Endothelial cell of umbilical vein (primary cell): Measurements from ENCODE around the gene HHATL. TPM values are rescaled to one million over a fixed set of nuclear protein-coding genes. Genes with fewer than 3 reads are reported as not detected.

Source experiments
- BruUV-seq: library from RNA; stranded (reverse); fragments of 400-500 nt; replicated peaks from 2 replicates; lab custom pipeline; 2021; lab: Mats Ljungman, UMichigan
- CTCF ChIA-PET: fragments of 300-600, 350-600 bp; sonication (Branson Sonifier 250); formaldehyde crosslinking; loops from one replicate; lab custom pipeline; 2021; ENCODE audit warnings: antibody characterized with exemption, inconsistent platforms; lab: Charles Lee
- POLR2A ChIA-PET: fragments of 300-600, 350-600 bp; sonication (Branson Sonifier 250); formaldehyde crosslinking; loops from one replicate; lab custom pipeline; 2021; ENCODE audit warnings: antibody characterized with exemption, inconsistent platforms; lab: Charles Lee
- DNase-seq: peaks from one replicate; pipeline ENCODE4 v3.0.0-alpha.2; 2011; ENCODE audit warnings: low read depth, low spot score
- FAIRE-seq: peaks from 2 replicates; lab custom pipeline; 2011; peaks lifted over from hg19 to GRCh38; lab: Jason Lieb, UNC
- H2AFZ ChIP-seq: 2 replicates; pipeline ENCODE4 v1.6.0; 2012; ENCODE audit warnings: low read depth, low read length, control low read depth, inconsistent platforms
- H3K27ac ChIP-seq: 2 replicates; pipeline ENCODE4 v1.5.1; 2011; ENCODE audit warnings: low read depth, mild to moderate bottlenecking, control low read depth, low read length, moderate library complexity; ENCODE audit not compliant: insufficient read depth
- H3K27me3 ChIP-seq, 2 experiments: 2 replicates each; pipeline versions ENCODE4 v1.6.0 to v1.6.1; 2011; ENCODE audit warnings: low read length in 2 of 2, mixed read lengths in 1 of 2; ENCODE audit not compliant: control insufficient read depth in 2 of 2, insufficient read depth in 2 of 2
- H3K36me3 ChIP-seq, 2 experiments: 2 replicates in 1 of 2; 3 replicates in 1 of 2; pipeline ENCODE4 v1.5.1; 2011; ENCODE audit warnings: low read length in 2 of 2, mild to moderate bottlenecking in 1 of 2, moderate library complexity in 1 of 2; ENCODE audit not compliant: control insufficient read depth in 2 of 2, insufficient read depth in 2 of 2; ENCODE audit errors: extremely low read depth in 1 of 2
- H3K4me1 ChIP-seq: 3 replicates; pipeline ENCODE4 v1.5.1; 2011; ENCODE audit warnings: mild to moderate bottlenecking, low read length; ENCODE audit not compliant: control insufficient read depth, insufficient read depth; ENCODE audit errors: extremely low read depth
- H3K4me2 ChIP-seq: 2 replicates; pipeline ENCODE4 v1.6.1; 2011; ENCODE audit warnings: low read length, control low read depth, mixed read lengths; ENCODE audit not compliant: insufficient read depth
- H3K4me3 ChIP-seq, 3 experiments: fragments of 200-600 bp in 1 of 3; sonication (generic), shearing (Covaris generic) in 1 of 3; replicated peaks in 1 of 3; 2 replicates each; pipeline ENCODE4 v1.5.1; 2011 to 2016; ENCODE audit warnings: control low read depth in 3 of 3, low read length in 3 of 3, mild to moderate bottlenecking in 2 of 3, inconsistent platforms in 1 of 3, low read depth in 1 of 3, moderate library complexity in 1 of 3; ENCODE audit not compliant: insufficient read depth in 1 of 3
- H3K79me2 ChIP-seq: 2 replicates; pipeline ENCODE4 v1.6.0; 2012; ENCODE audit warnings: low read length, inconsistent platforms; ENCODE audit not compliant: control insufficient read depth, insufficient read depth
- H3K9ac ChIP-seq: replicated peaks from 2 replicates; pipeline ENCODE3; 2011; ENCODE audit warnings: low read length, control low read depth; ENCODE audit not compliant: insufficient read depth; ENCODE audit errors: extremely low read depth
- H3K9me1 ChIP-seq: replicated peaks from 3 replicates; pipeline ENCODE4 v1.6.0; 2011; ENCODE audit warnings: mild to moderate bottlenecking, low read length; ENCODE audit not compliant: control insufficient read depth, insufficient read depth; ENCODE audit errors: extremely low read depth
- H3K9me3 ChIP-seq: replicated peaks from 2 replicates; pipeline ENCODE4 v1.5.1; 2012; ENCODE audit warnings: low read length, inconsistent platforms; ENCODE audit not compliant: control insufficient read depth, insufficient read depth
- H4K20me1 ChIP-seq: replicated peaks from 2 replicates; pipeline ENCODE3; 2011; ENCODE audit warnings: mild to moderate bottlenecking, low read length; ENCODE audit not compliant: control insufficient read depth, insufficient read depth; ENCODE audit errors: extremely low read depth
- EZH2 ChIP-seq: IDR thresholded peaks from 2 replicates; pipeline ENCODE4 v1.6.1; 2012; ENCODE audit warnings: borderline replicate concordance, low read depth, mild to moderate bottlenecking, moderate library complexity, low read length, inconsistent platforms; ENCODE audit not compliant: severe bottlenecking
- FOS ChIP-seq: IDR thresholded peaks from 2 replicates; pipeline ENCODE4 v1.6.1; 2011; ENCODE audit warnings: mild to moderate bottlenecking, low read length, moderate library complexity, borderline replicate concordance; ENCODE audit not compliant: insufficient read depth
- GATA2 ChIP-seq: IDR thresholded peaks from 2 replicates; pipeline ENCODE4 v1.7.0; 2011; ENCODE audit warnings: low read depth, mild to moderate bottlenecking, moderate library complexity, mixed read lengths, low read length; ENCODE audit not compliant: insufficient read length, insufficient read depth
- JUN ChIP-seq: IDR thresholded peaks from 2 replicates; pipeline ENCODE4 v1.6.1; 2011; ENCODE audit warnings: borderline replicate concordance, low read depth; ENCODE audit not compliant: insufficient read length, insufficient read depth
- MYC ChIP-seq: IDR thresholded peaks from one replicate; pipeline ENCODE4 v1.6.1; 2011; ENCODE audit warnings: mild to moderate bottlenecking, low read depth, low read length
- POLR2A ChIP-seq: IDR thresholded peaks from 2 replicates; pipeline ENCODE4 v1.6.1; 2012; ENCODE audit warnings: low read depth, mild to moderate bottlenecking, control low read depth, low read length
- POLR2AphosphoS5 ChIP-seq: IDR thresholded peaks from 2 replicates; pipeline ENCODE4 v1.6.1; 2012; ENCODE audit warnings: low read depth, mild to moderate bottlenecking, control low read depth, low read length, moderate library complexity; ENCODE audit not compliant: insufficient read depth
- dilution Hi-C: fragments of 300-500 bp; cut with MboI; formaldehyde crosslinking; loops from one replicate; pipeline ENCODE4 v1.15.0; 2019; ENCODE audit warnings: low sequenced_read_pairs; ENCODE audit not compliant: extremely low pct_ligation_motif_present
- intact Hi-C: fragments of 100-400 bp; cut with micrococcal nuclease; formaldehyde crosslinking; loops from one replicate; pipeline ENCODE4 v1.10.0; 2022
- polyA plus RNA-seq, 4 experiments: library from polyadenylated mRNA; depleted of rRNA in 3 of 4; stranded (reverse) in 3 of 4; unstranded in 1 of 4; fragments of >200 nt; gene quantifications; 2 replicates each; pipeline versions ENCODE4 v1.2.1 to v1.2.3, GENCODE V29; 2011 to 2012; ENCODE audit warnings: missing spikeins in 1 of 4
- total RNA-seq: library from RNA; stranded (reverse); gene quantifications from 2 replicates; pipeline ENCODE4 v1.2.3, GENCODE V29; 2021
- TF ChIP-seq, protein P1 (sequence below): IDR thresholded peaks from 2 replicates; pipeline ENCODE4 v1.6.1; 2011; ENCODE audit not compliant: insufficient read depth, insufficient read length
- TF ChIP-seq, protein P2 (sequence below), 2 donors: IDR thresholded peaks; 1 replicate in 1 of 2; 2 replicates in 1 of 2; pipeline ENCODE4 v1.5.1; 2011; ENCODE audit warnings: low read length in 2 of 2, mild to moderate bottlenecking in 2 of 2, moderate library complexity in 2 of 2, control low read depth in 1 of 2, inconsistent platforms in 1 of 2, low read depth in 1 of 2; ENCODE audit not compliant: insufficient read depth in 1 of 2; ENCODE audit errors: extremely low read depth in 1 of 2

Gene HHATL
- total and polyA plus RNA-seq, 2 donors (not counting 3 experiments of a cell fraction or from before 2014, with no cell fraction given): not detected

DNA sequence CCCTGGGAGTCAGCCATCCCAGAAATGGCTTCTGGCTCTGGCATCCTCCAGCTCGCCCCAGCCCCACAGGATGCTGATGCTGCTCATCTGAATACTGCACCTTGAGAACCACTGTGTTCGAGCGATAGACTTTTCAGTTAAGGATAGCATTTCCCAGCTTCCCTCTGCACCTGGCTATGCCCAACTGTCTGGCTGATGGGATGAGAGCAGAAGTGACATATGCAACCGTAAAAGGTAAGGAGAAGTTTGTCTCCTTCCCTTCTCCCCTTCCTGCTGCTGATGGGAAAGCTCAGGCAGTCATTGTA is 9.7 kb upstream of the HHATL start:
- intact Hi-C loops (no loop called here), dilution Hi-C loops (no loop called here)
- no peak overlapping the region for H2AFZ ChIP-seq
- H3K4me1 ChIP-seq: no peaks in the 10 kb centered on the region
- H3K4me2 ChIP-seq: no peak overlapping the region
- H3K79me2 ChIP-seq: no peaks in the 10 kb centered on the region
- BruUV-seq: no TSS peak
- no peak overlapping the region for H3K9ac ChIP-seq
- POLR2A ChIA-PET: no interaction called here
- no peaks in the 10 kb centered on the region for H3K9me1 ChIP-seq
- CTCF ChIA-PET: interaction anchor here (1.8 to 2.2 kb wide), 2 partner anchors 11 to 32 kb away, joined by 7 to 9 read pairs; no protein-coding TSS in a partner anchor
- H3K36me3 ChIP-seq: no peaks in the 10 kb centered on the region
- H4K20me1 ChIP-seq: no peaks in the 10 kb centered on the region
- DNase-seq (no peak), FAIRE-seq (no peak)
- no peak for TF ChIP-seq POLR2AphosphoS5
- TF ChIP-seq MYC: no peak
- no peak for TF ChIP-seq EZH2
- TF ChIP-seq, protein P1, sequence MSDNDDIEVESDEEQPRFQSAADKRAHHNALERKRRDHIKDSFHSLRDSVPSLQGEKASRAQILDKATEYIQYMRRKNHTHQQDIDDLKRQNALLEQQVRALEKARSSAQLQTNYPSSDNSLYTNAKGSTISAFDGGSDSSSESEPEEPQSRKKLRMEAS: no peak
- no peak for TF ChIP-seq JUN
- TF ChIP-seq GATA2: no peak
- TF ChIP-seq, protein P2, sequence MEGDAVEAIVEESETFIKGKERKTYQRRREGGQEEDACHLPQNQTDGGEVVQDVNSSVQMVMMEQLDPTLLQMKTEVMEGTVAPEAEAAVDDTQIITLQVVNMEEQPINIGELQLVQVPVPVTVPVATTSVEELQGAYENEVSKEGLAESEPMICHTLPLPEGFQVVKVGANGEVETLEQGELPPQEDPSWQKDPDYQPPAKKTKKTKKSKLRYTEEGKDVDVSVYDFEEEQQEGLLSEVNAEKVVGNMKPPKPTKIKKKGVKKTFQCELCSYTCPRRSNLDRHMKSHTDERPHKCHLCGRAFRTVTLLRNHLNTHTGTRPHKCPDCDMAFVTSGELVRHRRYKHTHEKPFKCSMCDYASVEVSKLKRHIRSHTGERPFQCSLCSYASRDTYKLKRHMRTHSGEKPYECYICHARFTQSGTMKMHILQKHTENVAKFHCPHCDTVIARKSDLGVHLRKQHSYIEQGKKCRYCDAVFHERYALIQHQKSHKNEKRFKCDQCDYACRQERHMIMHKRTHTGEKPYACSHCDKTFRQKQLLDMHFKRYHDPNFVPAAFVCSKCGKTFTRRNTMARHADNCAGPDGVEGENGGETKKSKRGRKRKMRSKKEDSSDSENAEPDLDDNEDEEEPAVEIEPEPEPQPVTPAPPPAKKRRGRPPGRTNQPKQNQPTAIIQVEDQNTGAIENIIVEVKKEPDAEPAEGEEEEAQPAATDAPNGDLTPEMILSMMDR (IDR thresholded peaks at IDR 0.05; ENCODE audit: extremely low read depth in 1 of 2, insufficient read depth in 1 of 2, low read depth in 1 of 2, low read length in 2 of 2): no peak
- TF ChIP-seq FOS: no peak
- TF ChIP-seq POLR2A: no peak
- H3K9me3 ChIP-seq: no peaks in the 10 kb centered on the region
- H3K27ac ChIP-seq: no peak overlapping the region
- H3K4me3 ChIP-seq: no peak overlapping the region
- peaks cover 0 to 5% of the 10 kb centered on the region in 2 experiments for H3K27me3 ChIP-seq
